DOHH2 (cell line): ENCODE measurements around the gene COL2A1.

Source experiments
- H3F3A ChIP-seq: fragments of 200-600 bp; sonication (generic), shearing (Covaris generic); 2 replicates; pipeline ENCODE4 v1.6.0; 2016; ENCODE audit warnings: antibody characterized with exemption, mild to moderate bottlenecking; ENCODE audit not compliant: control insufficient read depth, insufficient read depth
- H3K27ac ChIP-seq: fragments of 200-600 bp; sonication (generic); 2 replicates; pipeline ENCODE4 v1.5.1; 2014; ENCODE audit warnings: low read depth, mild to moderate bottlenecking, low read length, moderate library complexity
- H3K27me3 ChIP-seq: fragments of 200-600 bp; sonication (generic); 2 replicates; pipeline ENCODE4 v1.6.1; 2014; ENCODE audit warnings: mild to moderate bottlenecking, low read length, mixed read lengths; ENCODE audit not compliant: control insufficient read depth
- H3K36me3 ChIP-seq: fragments of 200-600 bp; sonication (generic); 2 replicates; pipeline ENCODE4 v1.6.1; 2014; ENCODE audit warnings: mild to moderate bottlenecking, low read length, moderate library complexity, mixed read lengths; ENCODE audit not compliant: control insufficient read depth
- H3K4me1 ChIP-seq: fragments of 200-600 bp; sonication (generic); 2 replicates; pipeline ENCODE4 v1.6.1; 2014; ENCODE audit warnings: mild to moderate bottlenecking, low read length, mixed read lengths; ENCODE audit not compliant: control insufficient read depth
- H3K4me2 ChIP-seq: fragments of 200-600 bp; sonication (generic); 2 replicates; pipeline ENCODE4 v1.6.0; 2014; ENCODE audit warnings: mild to moderate bottlenecking, low read length, moderate library complexity
- H3K4me3 ChIP-seq: fragments of 200-600 bp; sonication (generic); 2 replicates; pipeline ENCODE4 v1.5.1; 2014; ENCODE audit warnings: mild to moderate bottlenecking, low read length, mixed read lengths
- H3K79me2 ChIP-seq: fragments of 200-600 bp; sonication (generic); 2 replicates; pipeline ENCODE4 v1.6.1; 2014; ENCODE audit warnings: mild to moderate bottlenecking, low read length, mixed read lengths; ENCODE audit not compliant: control insufficient read depth
- H3K9me2 ChIP-seq: fragments of 200-600 bp; sonication (generic); replicated peaks from 2 replicates; pipeline ENCODE4 v1.6.1; 2014; ENCODE audit warnings: mild to moderate bottlenecking, low read length, mixed read lengths; ENCODE audit not compliant: control insufficient read depth
- H3K9me3 ChIP-seq: fragments of 200-600 bp; sonication (generic); 2 replicates; pipeline ENCODE4 v1.6.1; 2014; ENCODE audit warnings: antibody characterized with exemption, low read length, mixed read lengths; ENCODE audit not compliant: control insufficient read depth, insufficient read depth
- H4K20me1 ChIP-seq: fragments of 200-600 bp; sonication (generic); 2 replicates; pipeline ENCODE4 v1.6.0; 2014; ENCODE audit warnings: low read depth, mild to moderate bottlenecking, antibody characterized with exemption, low read length, moderate library complexity; ENCODE audit not compliant: control insufficient read depth, insufficient read depth
- EZH2phosphoT487 ChIP-seq: fragments of 200-600 bp; sonication (generic); IDR thresholded peaks from 2 replicates; pipeline ENCODE4 v1.6.1; 2017; ENCODE audit warnings: borderline replicate concordance, mild to moderate bottlenecking, antibody characterized with exemption, low read length, moderate library complexity, mixed read lengths
- TF ChIP-seq, protein P1 (sequence below): fragments of 200-600 bp; sonication (generic); IDR thresholded peaks from one replicate; pipeline ENCODE4 v1.5.1; 2014; ENCODE audit warnings: antibody characterized with exemption, mild to moderate bottlenecking, low read depth, low read length; ENCODE audit not compliant: poor library complexity, severe bottlenecking

Gene COL2A1

DNA sequence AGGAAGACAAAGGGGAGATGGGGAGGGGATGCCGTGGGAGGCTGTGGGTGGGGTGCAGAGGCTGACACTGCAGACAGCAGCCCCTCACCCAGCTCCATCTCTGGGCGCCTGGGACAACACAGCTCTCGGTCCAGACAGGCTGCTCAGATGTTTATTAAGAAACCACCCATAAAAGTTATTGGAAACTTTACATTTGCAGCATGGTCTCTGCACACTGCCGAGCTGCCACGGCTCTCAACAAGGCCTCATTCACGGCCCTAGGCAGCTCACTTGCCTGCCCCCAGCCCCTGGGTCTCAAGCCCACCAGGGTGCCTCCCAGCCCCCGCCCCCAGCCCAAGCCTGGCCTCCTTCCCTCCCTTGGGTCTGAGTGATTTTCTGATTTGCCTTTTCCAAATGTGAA lies 21.0 kb upstream of the COL2A1 start:
- H3K27me3 ChIP-seq, result 0 out of 2 replicates have a peak, but pooled peaks cover 9% of the 10 kb centered on the region
- no peak overlapping the region for H3K4me3 ChIP-seq
- no peaks in the 10 kb centered on the region for H3K9me3 ChIP-seq
- no peaks in the 10 kb centered on the region for H3K4me1 ChIP-seq
- TF ChIP-seq, protein P1, sequence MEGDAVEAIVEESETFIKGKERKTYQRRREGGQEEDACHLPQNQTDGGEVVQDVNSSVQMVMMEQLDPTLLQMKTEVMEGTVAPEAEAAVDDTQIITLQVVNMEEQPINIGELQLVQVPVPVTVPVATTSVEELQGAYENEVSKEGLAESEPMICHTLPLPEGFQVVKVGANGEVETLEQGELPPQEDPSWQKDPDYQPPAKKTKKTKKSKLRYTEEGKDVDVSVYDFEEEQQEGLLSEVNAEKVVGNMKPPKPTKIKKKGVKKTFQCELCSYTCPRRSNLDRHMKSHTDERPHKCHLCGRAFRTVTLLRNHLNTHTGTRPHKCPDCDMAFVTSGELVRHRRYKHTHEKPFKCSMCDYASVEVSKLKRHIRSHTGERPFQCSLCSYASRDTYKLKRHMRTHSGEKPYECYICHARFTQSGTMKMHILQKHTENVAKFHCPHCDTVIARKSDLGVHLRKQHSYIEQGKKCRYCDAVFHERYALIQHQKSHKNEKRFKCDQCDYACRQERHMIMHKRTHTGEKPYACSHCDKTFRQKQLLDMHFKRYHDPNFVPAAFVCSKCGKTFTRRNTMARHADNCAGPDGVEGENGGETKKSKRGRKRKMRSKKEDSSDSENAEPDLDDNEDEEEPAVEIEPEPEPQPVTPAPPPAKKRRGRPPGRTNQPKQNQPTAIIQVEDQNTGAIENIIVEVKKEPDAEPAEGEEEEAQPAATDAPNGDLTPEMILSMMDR, result no peak
- TF ChIP-seq EZH2phosphoT487, result no peak
- H3K79me2 ChIP-seq, result no peaks in the 10 kb centered on the region
- H3K27ac ChIP-seq, result no peak overlapping the region
- H3K4me2 ChIP-seq, result no peak overlapping the region
- H3K36me3 ChIP-seq, result no peaks in the 10 kb centered on the region
- H4K20me1 ChIP-seq, result no peaks in the 10 kb centered on the region
- no peaks in the 10 kb centered on the region for H3K9me2 ChIP-seq
- no peaks in the 10 kb centered on the region for H3F3A ChIP-seq

DNA sequence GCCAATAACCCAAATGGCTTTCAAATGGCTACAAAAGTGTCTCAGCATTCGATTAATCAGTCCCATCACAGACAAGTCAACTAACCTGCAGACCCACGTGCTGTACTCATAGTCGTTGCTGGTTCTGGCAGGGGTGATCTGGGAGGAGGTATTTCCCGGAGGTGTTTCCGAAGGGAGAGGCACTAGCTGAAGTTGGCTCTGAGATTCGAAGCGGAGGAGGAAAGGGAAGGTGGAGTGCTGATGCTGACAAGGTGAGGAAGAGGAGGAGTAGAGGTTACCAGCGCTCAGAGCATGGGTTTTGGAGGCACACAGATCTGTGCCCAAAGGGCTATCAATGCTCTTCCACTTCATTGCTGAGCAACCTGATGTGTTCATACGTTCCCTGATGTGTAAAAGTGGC lies 20.5 kb upstream of the COL2A1 start:
- H3K27ac ChIP-seq, result no peak overlapping the region
- no peak overlapping the region for H3K4me2 ChIP-seq
- no peaks in the 10 kb centered on the region for H3K4me1 ChIP-seq
- H3K36me3 ChIP-seq, result no peaks in the 10 kb centered on the region
- H3K79me2 ChIP-seq, result no peaks in the 10 kb centered on the region
- TF ChIP-seq EZH2phosphoT487, result no peak
- TF ChIP-seq, protein P1, result no peak
- no peaks in the 10 kb centered on the region for H3F3A ChIP-seq
- no peak overlapping the region for H3K4me3 ChIP-seq
- H4K20me1 ChIP-seq, result no peaks in the 10 kb centered on the region
- 0 out of 2 replicates have a peak, but pooled peaks cover 9% of the 10 kb centered on the region for H3K27me3 ChIP-seq
- H3K9me3 ChIP-seq, result no peaks in the 10 kb centered on the region
- no peaks in the 10 kb centered on the region for H3K9me2 ChIP-seq

DNA sequence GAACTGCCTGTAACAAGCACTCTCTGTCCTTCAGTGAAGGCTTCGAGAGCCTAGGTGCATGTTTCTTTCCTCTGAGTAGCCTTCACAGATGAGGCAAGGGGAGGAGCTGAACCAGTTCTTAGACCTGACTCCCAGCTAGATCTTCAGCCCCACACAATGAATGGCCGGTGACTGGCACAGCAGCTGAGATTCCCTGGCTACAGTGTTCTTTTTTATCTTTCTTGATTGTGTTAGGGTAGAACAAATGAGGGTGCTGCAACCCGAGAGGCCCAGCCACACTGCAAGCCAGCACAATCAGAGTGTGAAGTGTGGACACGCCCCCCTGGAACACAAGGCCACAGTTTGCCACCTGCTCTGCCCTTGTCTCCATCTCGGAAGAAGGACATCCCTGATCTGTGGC lies 19.1 kb upstream of the COL2A1 start:
- Histone ChIP-seq H3K9me2 (no peaks in the 10 kb centered on the region), H3K79me2 (no peaks in the 10 kb centered on the region), H3K27ac (no peak overlapping the region), H3F3A (no peaks in the 10 kb centered on the region), H4K20me1 (no peaks in the 10 kb centered on the region), H3K4me3 (no peak overlapping the region), H3K9me3 (no peaks in the 10 kb centered on the region), H3K27me3 (peaks cover 9% of the 10 kb centered on the region; the same call in 1 of the 2 replicates), H3K4me1 (no peaks in the 10 kb centered on the region), H3K36me3 (no peaks in the 10 kb centered on the region), H3K4me2 (no peak overlapping the region)
- TF ChIP-seq, protein P1, result no peak
